ENCODE measurements around the gene CNTNAP2. TPM values are rescaled to one million over a fixed set of nuclear protein-coding genes. Genes with fewer than 3 reads are reported as not detected.
"Not testable (repeated sequence)": the region's sequence is repeated elsewhere in the genome, so short reads cannot be mapped to it uniquely, and the experiment has no call there.

Gene CNTNAP2
- polyA plus RNA-seq, 4 donors: 22.5 to 28.4 (median 26.7) TPM

GRCh38 chr7:147571436-147572185 lies 1455.0 kb downstream of the CNTNAP2 start:
- no peak for DNase-seq (ENCODE audit: low read depth in 4 of 4, low spot score in 3 of 4)

GRCh38 chr7:147578196-147578595 lies 1461.6 kb downstream of the CNTNAP2 start:
- no peak for DNase-seq (ENCODE audit: low read depth in 4 of 4, low spot score in 3 of 4)

GRCh38 chr7:147579148-147579547 lies 1462.5 kb downstream of the CNTNAP2 start:
- no peak for DNase-seq (ENCODE audit: low read depth in 4 of 4, low spot score in 3 of 4)

- no peak for DNase-seq (ENCODE audit: low read depth in 4 of 4, low spot score in 3 of 4)
These were observed 1468.2 kb downstream of the CNTNAP2 start for GRCh38 chr7:147584771-147585193.

- DNase-seq (ENCODE audit: low read depth in 4 of 4, low spot score in 3 of 4): no peak
These were observed 1469.5 kb downstream of the CNTNAP2 start for GRCh38 chr7:147586110-147586509.

GRCh38 chr7:147586526-147586925 lies 1469.9 kb downstream of the CNTNAP2 start:
- DNase-seq (ENCODE audit: low read depth in 4 of 4, low spot score in 3 of 4): no peak

- DNase-seq (ENCODE audit: low read depth in 4 of 4, low spot score in 3 of 4): no peak
These were observed 1476.9 kb downstream of the CNTNAP2 start for GRCh38 chr7:147593271-147594057.

- DNase-seq (ENCODE audit: low read depth in 4 of 4, low spot score in 3 of 4): no peak
These were observed 1478.4 kb downstream of the CNTNAP2 start for GRCh38 chr7:147595042-147595441.

GRCh38 chr7:147598687-147599086 lies 1482.1 kb downstream of the CNTNAP2 start:
- DNase-seq (ENCODE audit: low read depth in 4 of 4, low spot score in 3 of 4): not testable (repeated sequence)

- DNase-seq (ENCODE audit: low read depth in 4 of 4, low spot score in 3 of 4): no peak
These were observed 1488.7 kb downstream of the CNTNAP2 start for GRCh38 chr7:147605323-147605722.

- no peak for DNase-seq (ENCODE audit: low read depth in 4 of 4, low spot score in 3 of 4)
These were observed 1490.7 kb downstream of the CNTNAP2 start for GRCh38 chr7:147607157-147607800.

- no peak for DNase-seq (ENCODE audit: low read depth in 4 of 4, low spot score in 3 of 4)
These were observed 1494.8 kb downstream of the CNTNAP2 start for GRCh38 chr7:147611431-147611830.

GRCh38 chr7:147635288-147635687 lies 1518.7 kb downstream of the CNTNAP2 start:
- DNase-seq (ENCODE audit: low read depth in 4 of 4, low spot score in 3 of 4): no peak

GRCh38 chr7:147636553-147636952 lies 1520.0 kb downstream of the CNTNAP2 start:
- DNase-seq (ENCODE audit: low read depth in 4 of 4, low spot score in 3 of 4): no peak

- DNase-seq (ENCODE audit: low read depth in 4 of 4, low spot score in 3 of 4): no peak
These were observed 1522.0 kb downstream of the CNTNAP2 start for GRCh38 chr7:147638566-147638965.

- DNase-seq (ENCODE audit: low read depth in 4 of 4, low spot score in 3 of 4): no peak
These were observed 1522.4 kb downstream of the CNTNAP2 start for GRCh38 chr7:147639037-147639436.

- DNase-seq (ENCODE audit: low read depth in 4 of 4, low spot score in 3 of 4): no peak
These were observed 1523.2 kb downstream of the CNTNAP2 start for GRCh38 chr7:147639751-147640150.

- no peak for DNase-seq (ENCODE audit: low read depth in 4 of 4, low spot score in 3 of 4)
These were observed 1524.2 kb downstream of the CNTNAP2 start for GRCh38 chr7:147640821-147641220.

GRCh38 chr7:147646568-147646967 lies 1530.0 kb downstream of the CNTNAP2 start:
- no peak for DNase-seq (ENCODE audit: low read depth in 4 of 4, low spot score in 3 of 4)

- DNase-seq (ENCODE audit: low read depth in 4 of 4, low spot score in 3 of 4): no peak
These were observed 1534.4 kb downstream of the CNTNAP2 start for GRCh38 chr7:147650991-147651390.

GRCh38 chr7:147651601-147652000 lies 1535.0 kb downstream of the CNTNAP2 start:
- no peak for DNase-seq (ENCODE audit: low read depth in 4 of 4, low spot score in 3 of 4)

All from right renal pelvis (tissue), 4 donors.